H1 (cell line): Measurements from ENCODE around the gene ZNF441. TPM values are rescaled to one million over a fixed set of nuclear protein-coding genes. Genes with fewer than 3 reads are reported as not detected.

Experiments used
- CTCF ChIA-PET: fragments of 300-600 bp; sonication (Branson Sonifier 250); formaldehyde crosslinking; loops from one replicate; lab custom pipeline; 2021; ENCODE audit not compliant: partially characterized antibody; lab: Charles Lee
- POLR2A ChIA-PET: fragments of 300-600 bp; sonication (Branson Sonifier 250); formaldehyde crosslinking; loops from one replicate; lab custom pipeline; 2021; ENCODE audit warnings: inconsistent platforms; ENCODE audit not compliant: partially characterized antibody; lab: Charles Lee
- DNase-seq, 2 experiments: peaks; one replicate each; pipeline versions ENCODE4 v3.0.0 to v3.0.0-alpha.2; 2010 to 2022; ENCODE audit warnings: low spot score in 2 of 2, low read depth in 1 of 2, mixed read lengths in 1 of 2
- FAIRE-seq: peaks from 2 replicates; lab custom pipeline; 2011; peaks lifted over from hg19 to GRCh38; lab: Jason Lieb, UNC
- H2AFZ ChIP-seq: 2 replicates; pipeline ENCODE4 v1.8.1; 2012; ENCODE audit warnings: low read length, inconsistent platforms
- H2AK5ac ChIP-seq: 2 replicates; pipeline ENCODE4 v1.6.1; 2013; ENCODE audit warnings: low read depth, low read length
- H2BK120ac ChIP-seq: replicated peaks from 2 replicates; pipeline ENCODE3; 2013; ENCODE audit warnings: low read depth, low read length, inconsistent platforms
- H2BK12ac ChIP-seq: 2 replicates; pipeline ENCODE4 v1.6.1; 2013; ENCODE audit warnings: low read depth, low read length
- H2BK15ac ChIP-seq: 2 replicates; pipeline ENCODE4 v1.6.1; 2013; ENCODE audit warnings: low read length
- H2BK20ac ChIP-seq: 2 replicates; pipeline ENCODE4 v1.6.1; 2013; ENCODE audit warnings: low read length
- H2BK5ac ChIP-seq: 2 replicates; pipeline ENCODE4 v1.6.1; 2013; ENCODE audit warnings: low read depth, low read length
- H3K14ac ChIP-seq: 2 replicates; pipeline ENCODE4 v1.6.1; 2013; ENCODE audit warnings: inconsistent platforms; ENCODE audit not compliant: insufficient read length
- H3K18ac ChIP-seq: 2 replicates; pipeline ENCODE4 v1.6.1; 2013; ENCODE audit warnings: low read length; ENCODE audit errors: extremely low read depth
- H3K23ac ChIP-seq: 2 replicates; pipeline ENCODE4 v1.6.1; 2013; ENCODE audit warnings: inconsistent platforms; ENCODE audit not compliant: insufficient read length
- H3K23me2 ChIP-seq: 2 replicates; pipeline ENCODE4 v1.6.1; 2013; ENCODE audit warnings: low read depth, low read length
- H3K27ac ChIP-seq: 2 replicates; pipeline ENCODE4 v1.6.1; 2011; ENCODE audit warnings: low read depth, low read length, inconsistent platforms
- H3K27me3 ChIP-seq, 4 experiments: replicated peaks in 1 of 4; 1 replicate in 1 of 4; 2 replicates in 3 of 4; pipeline versions ENCODE4 v1.6.1 to v1.8.1; 2011 to 2013; ENCODE audit warnings: low read length in 3 of 4, mild to moderate bottlenecking in 3 of 4, inconsistent platforms in 2 of 4, mixed read lengths in 2 of 4, moderate library complexity in 1 of 4; ENCODE audit not compliant: control insufficient read depth in 3 of 4, insufficient read depth in 3 of 4; ENCODE audit errors: extremely low read depth in 1 of 4
- H3K36me3 ChIP-seq, 4 experiments: 2 replicates each; pipeline versions ENCODE4 v1.6.1 to v1.8.1; 2011 to 2013; ENCODE audit warnings: mild to moderate bottlenecking in 4 of 4, low read length in 3 of 4, moderate library complexity in 2 of 4, control low read depth in 1 of 4, inconsistent platforms in 1 of 4; ENCODE audit not compliant: insufficient read depth in 4 of 4, control insufficient read depth in 2 of 4
- H3K4ac ChIP-seq: replicated peaks from 2 replicates; pipeline ENCODE3; 2013; ENCODE audit warnings: low read length, low read depth, mixed read lengths, inconsistent platforms; ENCODE audit not compliant: insufficient read length
- H3K4me1 ChIP-seq, 4 experiments: replicated peaks in 1 of 4; 1 replicate in 1 of 4; 2 replicates in 3 of 4; pipeline versions ENCODE4 v1.6.1 to v1.8.1; 2011 to 2013; ENCODE audit warnings: low read length in 3 of 4, inconsistent platforms in 2 of 4, mixed read lengths in 1 of 4; ENCODE audit not compliant: insufficient read depth in 4 of 4, control insufficient read depth in 3 of 4
- H3K4me2 ChIP-seq, 2 experiments: 2 replicates each; pipeline versions ENCODE4 v1.6.1 to v1.8.1; 2011 to 2013; ENCODE audit warnings: low read depth in 2 of 2, low read length in 2 of 2, control low read depth in 1 of 2, inconsistent platforms in 1 of 2, mild to moderate bottlenecking in 1 of 2; ENCODE audit not compliant: insufficient read depth in 1 of 2
- H3K4me3 ChIP-seq, 4 experiments: fragments of 200-600, 300-600 bp in 1 of 4; sonication (generic), shearing (Covaris generic), sonication (Bioruptor Twin) in 1 of 4; 2 replicates each; pipeline versions ENCODE4 v1.5.1 to v1.8.1; 2011 to 2016; ENCODE audit warnings: low read length in 4 of 4, low read depth in 3 of 4, control low read depth in 2 of 4, inconsistent platforms in 2 of 4, mild to moderate bottlenecking in 2 of 4, mixed read lengths in 1 of 4, moderate library complexity in 1 of 4; ENCODE audit not compliant: insufficient read depth in 2 of 4; ENCODE audit errors: extremely low read depth in 1 of 4
- H3K56ac ChIP-seq: replicated peaks from 2 replicates; pipeline ENCODE3; 2013; ENCODE audit warnings: low read depth, mild to moderate bottlenecking, mixed read lengths, low read length, inconsistent platforms; ENCODE audit not compliant: insufficient read length
- H3K79me1 ChIP-seq: 2 replicates; pipeline ENCODE4 v1.6.1; 2013; ENCODE audit warnings: low read depth, low read length, control low read depth
- H3K79me2 ChIP-seq, 2 experiments: 2 replicates each; pipeline versions ENCODE4 v1.6.1 to v1.8.1; 2012 to 2013; ENCODE audit warnings: low read length in 2 of 2, mild to moderate bottlenecking in 2 of 2, inconsistent platforms in 1 of 2; ENCODE audit not compliant: insufficient read depth in 2 of 2, control insufficient read depth in 1 of 2
- H3K9ac ChIP-seq, 4 experiments: replicated peaks in 1 of 4; 1 replicate in 1 of 4; 2 replicates in 3 of 4; pipeline versions ENCODE4 v1.6.1 to v1.8.1; 2011 to 2013; ENCODE audit warnings: low read depth in 3 of 4, low read length in 3 of 4, control low read depth in 2 of 4, mild to moderate bottlenecking in 2 of 4, moderate library complexity in 2 of 4, inconsistent platforms in 1 of 4; ENCODE audit errors: extremely low read depth in 1 of 4
- H3K9me3 ChIP-seq, 2 experiments: 2 replicates each; pipeline versions ENCODE4 v1.6.1 to v1.8.1; 2012 to 2013; ENCODE audit warnings: mild to moderate bottlenecking in 2 of 2, moderate library complexity in 2 of 2, control low read depth in 1 of 2, inconsistent platforms in 1 of 2, low read depth in 1 of 2, low read length in 1 of 2, mixed read lengths in 1 of 2; ENCODE audit not compliant: insufficient read depth in 2 of 2
- H4K20me1 ChIP-seq, 2 experiments: replicated peaks in 1 of 2; 2 replicates each; pipeline versions ENCODE3 to v1.8.1; 2011 to 2013; ENCODE audit warnings: inconsistent platforms in 2 of 2, low read length in 2 of 2, mild to moderate bottlenecking in 1 of 2; ENCODE audit not compliant: insufficient read depth in 2 of 2, control insufficient read depth in 1 of 2
- H4K5ac ChIP-seq: 2 replicates; pipeline ENCODE4 v1.6.1; 2013; ENCODE audit warnings: low read length, low read depth, mixed read lengths, inconsistent platforms; ENCODE audit not compliant: insufficient read length
- H4K8ac ChIP-seq: 2 replicates; pipeline ENCODE4 v1.8.0; 2013; ENCODE audit warnings: mild to moderate bottlenecking, moderate library complexity, low read length, inconsistent platforms; ENCODE audit not compliant: insufficient read depth; ENCODE audit errors: extremely low read depth
- H4K91ac ChIP-seq: replicated peaks from 2 replicates; pipeline ENCODE3; 2013; ENCODE audit warnings: low read length, mixed read lengths, inconsistent platforms; ENCODE audit not compliant: insufficient read length
- CHD2 ChIP-seq: IDR thresholded peaks from 2 replicates; pipeline ENCODE4 v1.6.1; 2012; ENCODE audit warnings: low read length, improper control_type of control experiment
- EP300 ChIP-seq, 2 experiments: IDR thresholded peaks; 1 replicate in 1 of 2; 2 replicates in 1 of 2; pipeline ENCODE4 v1.6.1; 2011 to 2012; ENCODE audit warnings: low read depth in 2 of 2, low read length in 2 of 2, mild to moderate bottlenecking in 2 of 2, borderline replicate concordance in 1 of 2, inconsistent platforms in 1 of 2, moderate library complexity in 1 of 2
- WGBS, 2 experiments: shearing (Covaris generic) in 1 of 2; methylation state at CpG; one replicate each; pipeline versions ENCODE4 v1.1.6 to v1.1.7; 2013 to 2015; ENCODE audit warnings: low lambda C conversion rate in 2 of 2, mixed read lengths in 2 of 2, inconsistent platforms in 1 of 2, low coverage in 1 of 2, missing lambda C conversion rate in 1 of 2; ENCODE audit not compliant: insufficient replicate concordance in 2 of 2, insufficient coverage in 1 of 2, insufficient read length in 1 of 2; ENCODE audit errors: extremely low coverage in 1 of 2, missing lambda C conversion rate in 1 of 2; 5-methylcytosine and 5-hydroxymethylcytosine counted together
- polyA plus RNA-seq, 7 experiments: library from polyadenylated mRNA; depleted of rRNA in 3 of 7; stranded (reverse) in 5 of 7; unstranded in 2 of 7; fragments of >200 nt in 5 of 7; fragments of 200-250 nt in 2 of 7; gene quantifications; 1 replicate in 5 of 7; 2 replicates in 1 of 7; 4 replicates in 1 of 7; pipeline versions ENCODE4 v1.2.1 to v1.2.3, GENCODE V29; 2011 to 2013; ENCODE audit warnings: missing spikeins in 2 of 7, mixed read lengths in 2 of 7
- total RNA-seq: library from RNA; stranded (reverse); fragmentation: NEBNext Ultra II Directional; extraction: Animal tissue kit (Norgen Biotek cat#: 25700); gene quantifications from 2 replicates; pipeline ENCODE4 v1.2.1, GENCODE V29; 2021

ZNF441 gene
- total and polyA plus RNA-seq, 2 of the 8 experiments (the other 6 are each of a cell fraction or from before 2014, with no cell fraction given): 0.09 to 0.48 TPM

DNA sequence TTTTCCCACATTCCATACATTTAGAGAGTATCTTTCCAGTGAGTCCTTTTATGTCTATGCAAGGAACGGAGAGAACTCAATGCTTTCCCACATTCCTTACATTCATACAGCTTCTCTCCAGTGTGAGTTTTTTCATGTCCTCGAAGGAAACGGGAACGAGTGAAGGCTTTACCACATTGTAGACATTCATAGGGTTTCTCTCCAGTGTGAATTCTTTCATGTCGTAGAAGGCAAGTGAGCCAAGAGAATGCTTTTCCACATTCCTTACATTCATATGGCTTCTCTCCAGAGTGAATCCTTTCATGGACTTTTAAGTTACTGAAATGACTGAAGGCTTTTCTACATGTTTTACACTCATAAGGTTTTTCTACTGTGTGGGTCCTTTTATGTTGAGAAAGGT, 45.1 kb upstream of the ZNF441 start:
- no peak for DNase-seq
- no peak overlapping the region for H2BK20ac ChIP-seq
- no peak overlapping the region for H3K56ac ChIP-seq
- FAIRE-seq: no peak
- H4K91ac ChIP-seq: no peak overlapping the region
- no peaks in the 10 kb centered on the region for H3K4me1 ChIP-seq
- no peak overlapping the region for H2BK5ac ChIP-seq
- H3K79me1 ChIP-seq: no peaks in the 10 kb centered on the region
- no peak overlapping the region for H2BK120ac ChIP-seq
- no peaks in the 10 kb centered on the region for H3K23me2 ChIP-seq
- no peak overlapping the region for H3K18ac ChIP-seq
- no peak overlapping the region for H3K27ac ChIP-seq
- no peak overlapping the region for H3K9ac ChIP-seq
- H2AFZ ChIP-seq: no peak overlapping the region
- TF ChIP-seq EP300 (IDR thresholded peaks at IDR 0.05; ENCODE audit: borderline replicate concordance in 1 of 2, low read depth in 2 of 2, low read length in 2 of 2) (no peak), CHD2 (no peak)
- TF ChIP-seq, all 59 proteins: peak for 0
- no peak overlapping the region for H2BK12ac ChIP-seq
- ChIA-PET POLR2A (no interaction called here), CTCF (interaction anchor here (0.8 kb wide), 1 partner anchor 21 kb away, joined by 3 read pairs; no protein-coding TSS in a partner anchor)
- H3K4me3 ChIP-seq: no peak overlapping the region
- no peak overlapping the region for H3K4me2 ChIP-seq
- no peaks in the 10 kb centered on the region for H3K27me3 ChIP-seq
- H4K20me1 ChIP-seq: no peaks in the 10 kb centered on the region
- H4K5ac ChIP-seq: no peak overlapping the region
- no peak overlapping the region for H3K4ac ChIP-seq
- H3K23ac ChIP-seq: no peak overlapping the region
- no peaks in the 10 kb centered on the region for H3K79me2 ChIP-seq
- H3K9me3 ChIP-seq: peaks cover 27 to 35% of the 10 kb centered on the region in 2 experiments
- peaks cover 0 to 25% (median 12%) of the 10 kb centered on the region in 4 experiments; a peak in 5 of 8 replicates for H3K36me3 ChIP-seq
- no peak overlapping the region for H3K14ac ChIP-seq
- H2AK5ac ChIP-seq: no peak overlapping the region
- 89% methylated on average over 5 of the region's 5 CpGs; no CpG with 5 or more reads in 1 of the 2 experiments for WGBS, 2 experiments
- no peak overlapping the region for H2BK15ac ChIP-seq
- H4K8ac ChIP-seq: no peak overlapping the region
